Measurements from ENCODE around the gene ATN1.

DNA sequence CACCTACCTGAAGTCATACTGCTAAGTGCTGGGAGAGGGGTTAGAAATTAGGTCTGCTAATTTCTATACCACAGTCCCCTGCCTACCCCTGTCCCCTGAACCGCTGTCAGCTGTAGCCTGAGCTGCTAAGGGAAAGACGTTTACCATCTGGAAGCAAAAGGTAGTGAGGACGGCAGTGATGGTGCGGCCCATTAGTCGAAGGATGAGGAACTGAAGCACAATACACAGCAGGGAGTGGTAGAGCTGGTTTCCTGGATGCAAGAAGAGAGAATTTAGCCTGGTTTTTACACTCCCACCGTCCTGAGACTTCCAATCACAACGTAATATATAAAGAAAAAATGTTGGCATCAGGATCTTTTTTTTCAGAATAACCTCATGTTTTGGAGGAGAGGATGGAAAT is 54.8 kb downstream of the ATN1 start:
- TF ChIP-seq POLR2AphosphoS5 (IDR thresholded peaks at IDR 0.05; ENCODE audit: borderline replicate concordance, low read depth, low read length) (no peak), EZH2 (IDR thresholded peaks at IDR 0.05) (no peak), FOXP2 (optimal IDR thresholded peaks at IDR 0.05; ENCODE audit: control extremely low read depth, extremely low read length, insufficient read depth) (no peak)

All from SK-N-MC (cell line).